ENCODE measurements around the gene STXBP4.

The STXBP4 gene

GRCh38 chr17:55201308-55201932 lies 232.9 kb downstream of the STXBP4 start:
- H3K4me3 ChIP-seq (ENCODE audit: low read depth, low read length), result no peak overlapping the region
- DNase-seq (ENCODE audit: low read depth), result no peak

- DNase-seq (ENCODE audit: low read depth), result no peak
- no peak overlapping the region for H3K4me3 ChIP-seq (ENCODE audit: low read depth, low read length)
Observed at GRCh38 chr17:55202896-55203295, 234.3 kb downstream of the STXBP4 start.

GRCh38 chr17:55208078-55208812 lies 239.7 kb downstream of the STXBP4 start:
- DNase-seq (ENCODE audit: low read depth), result no peak
- no peak overlapping the region for H3K4me3 ChIP-seq (ENCODE audit: low read depth, low read length)

- no peak for DNase-seq (ENCODE audit: low read depth)
- H3K4me3 ChIP-seq (ENCODE audit: low read depth, low read length), result no peak overlapping the region
Observed at GRCh38 chr17:55210292-55210691, 241.7 kb downstream of the STXBP4 start.

- no peak overlapping the region for H3K4me3 ChIP-seq (ENCODE audit: low read depth, low read length)
- DNase-seq (ENCODE audit: low read depth), result no peak
Observed at GRCh38 chr17:55212880-55213279, 244.3 kb downstream of the STXBP4 start.

GRCh38 chr17:55215711-55216110 lies 247.1 kb downstream of the STXBP4 start:
- no peak overlapping the region for H3K4me3 ChIP-seq (ENCODE audit: low read depth, low read length)

GRCh38 chr17:55216888-55217287 lies 248.3 kb downstream of the STXBP4 start:
- no peak overlapping the region for H3K4me3 ChIP-seq (ENCODE audit: low read depth, low read length)
- no peak for DNase-seq (ENCODE audit: low read depth)

More at GRCh38 chr17:55215711-55216110, 247.1 kb downstream of the STXBP4 start:
- no peak for DNase-seq (ENCODE audit: low read depth)

GRCh38 chr17:55219459-55219858 lies 250.9 kb downstream of the STXBP4 start:
- H3K4me3 ChIP-seq (ENCODE audit: low read depth, low read length), result no peak overlapping the region
- DNase-seq (ENCODE audit: low read depth), result no peak

GRCh38 chr17:55219934-55220333 lies 251.4 kb downstream of the STXBP4 start:
- no peak for DNase-seq (ENCODE audit: low read depth)

More at GRCh38 chr17:55219934-55220333, 251.4 kb downstream of the STXBP4 start:
- no peak overlapping the region for H3K4me3 ChIP-seq (ENCODE audit: low read depth, low read length)
